ENCODE data around the gene BCL2L14.
"Not testable (repeated sequence)": the region's sequence is repeated elsewhere in the genome, so short reads cannot be mapped to it uniquely, and the experiment has no call there.

The BCL2L14 gene

GRCh38 chr12:12110923-12111555, 40.3 kb downstream of the BCL2L14 start:
- peak; percentile 73 for DNase-seq

- no peak for DNase-seq
These were observed 44.8 kb downstream of the BCL2L14 start for GRCh38 chr12:12115514-12115913.

GRCh38 chr12:12116677-12117076, 45.9 kb downstream of the BCL2L14 start:
- no peak for DNase-seq

GRCh38 chr12:12121061-12121460, 50.3 kb downstream of the BCL2L14 start:
- DNase-seq, result no peak

GRCh38 chr12:12123036-12123604, 52.4 kb downstream of the BCL2L14 start:
- DNase-seq, result no peak

GRCh38 chr12:12126551-12126950, 55.8 kb downstream of the BCL2L14 start:
- no peak for DNase-seq

- no peak for DNase-seq
These were observed 56.6 kb downstream of the BCL2L14 start for GRCh38 chr12:12127304-12127703.

GRCh38 chr12:12128670-12129069, 57.9 kb downstream of the BCL2L14 start:
- no peak for DNase-seq

GRCh38 chr12:12133259-12133658, 62.5 kb downstream of the BCL2L14 start:
- no peak for DNase-seq

GRCh38 chr12:12133785-12134184, 63.0 kb downstream of the BCL2L14 start:
- DNase-seq, result no peak

- no peak for DNase-seq
These were observed 67.7 kb downstream of the BCL2L14 start for GRCh38 chr12:12138203-12139154.

- DNase-seq, result no peak
These were observed 70.3 kb downstream of the BCL2L14 start for GRCh38 chr12:12141000-12141399.

- DNase-seq, result not testable (repeated sequence)
These were observed 73.8 kb downstream of the BCL2L14 start for GRCh38 chr12:12144531-12144930.

GRCh38 chr12:12147111-12147510, 76.4 kb downstream of the BCL2L14 start:
- DNase-seq, result no peak

Data from activated effector memory CD4-positive, alpha-beta T cell treated with anti-CD3 and anti-CD28 coated beads, Interleukin-2, amount 50 U/mL, for 16 hours (primary cell).